A549 treated with Mapracorat at 1 μM for 4 hours (cell line): ENCODE data around the gene USP17L30. TPM values are rescaled to one million over a fixed set of nuclear protein-coding genes. Genes with fewer than 3 reads are reported as not detected.

Source experiments
- total RNA-seq: library from RNA; stranded (reverse); fragments of 200-300 nt; extraction: Qiagen RNA extraction; gene quantifications from 5 replicates; pipeline ENCODE4 v1.2.3, GENCODE V29; 2022

Gene USP17L30, protein sequence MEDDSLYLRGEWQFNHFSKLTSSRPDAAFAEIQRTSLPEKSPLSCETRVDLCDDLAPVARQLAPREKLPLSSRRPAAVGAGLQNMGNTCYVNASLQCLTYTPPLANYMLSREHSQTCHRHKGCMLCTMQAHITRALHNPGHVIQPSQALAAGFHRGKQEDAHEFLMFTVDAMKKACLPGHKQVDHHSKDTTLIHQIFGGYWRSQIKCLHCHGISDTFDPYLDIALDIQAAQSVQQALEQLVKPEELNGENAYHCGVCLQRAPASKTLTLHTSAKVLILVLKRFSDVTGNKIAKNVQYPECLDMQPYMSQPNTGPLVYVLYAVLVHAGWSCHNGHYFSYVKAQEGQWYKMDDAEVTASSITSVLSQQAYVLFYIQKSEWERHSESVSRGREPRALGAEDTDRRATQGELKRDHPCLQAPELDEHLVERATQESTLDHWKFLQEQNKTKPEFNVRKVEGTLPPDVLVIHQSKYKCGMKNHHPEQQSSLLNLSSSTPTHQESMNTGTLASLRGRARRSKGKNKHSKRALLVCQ
- not detected in 5 replicates for total RNA-seq

DNA sequence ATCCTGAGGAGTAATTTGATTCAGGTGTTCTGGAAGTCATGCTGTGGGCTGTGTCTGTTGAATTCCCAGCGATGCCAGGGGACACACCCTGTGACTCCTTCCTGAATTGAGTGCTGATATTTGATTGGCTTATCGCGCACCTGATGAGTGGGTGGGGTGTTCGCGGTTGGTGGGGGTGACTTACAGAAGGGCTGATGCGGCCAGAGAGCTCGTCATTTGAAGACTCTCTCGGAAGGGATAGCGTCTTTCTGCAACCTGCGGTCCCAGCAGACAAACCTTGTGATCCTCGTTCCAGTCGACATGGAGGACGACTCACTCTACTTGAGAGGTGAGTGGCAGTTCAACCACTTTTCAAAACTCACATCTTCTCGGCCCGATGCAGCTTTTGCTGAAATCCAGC lies at the start of gene USP17L30:
USP17L30 (plus strand) TSS at position 301 of the 400 bp plus-strand sequence; CDS start at position 301, 0 bp downstream.

DNA sequence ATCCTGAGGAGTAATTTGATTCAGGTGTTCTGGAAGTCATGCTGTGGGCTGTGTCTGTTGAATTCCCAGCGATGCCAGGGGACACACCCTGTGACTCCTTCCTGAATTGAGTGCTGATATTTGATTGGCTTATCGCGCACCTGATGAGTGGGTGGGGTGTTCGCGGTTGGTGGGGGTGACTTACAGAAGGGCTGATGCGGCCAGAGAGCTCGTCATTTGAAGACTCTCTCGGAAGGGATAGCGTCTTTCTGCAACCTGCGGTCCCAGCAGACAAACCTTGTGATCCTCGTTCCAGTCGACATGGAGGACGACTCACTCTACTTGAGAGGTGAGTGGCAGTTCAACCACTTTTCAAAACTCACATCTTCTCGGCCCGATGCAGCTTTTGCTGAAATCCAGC lies 38.1 kb upstream of the USP17L30 start, which contains the start of gene USP17L24:
USP17L24 (plus strand) TSS at position 301 of the 400 bp plus-strand sequence; CDS start at position 301, 0 bp downstream.

DNA sequence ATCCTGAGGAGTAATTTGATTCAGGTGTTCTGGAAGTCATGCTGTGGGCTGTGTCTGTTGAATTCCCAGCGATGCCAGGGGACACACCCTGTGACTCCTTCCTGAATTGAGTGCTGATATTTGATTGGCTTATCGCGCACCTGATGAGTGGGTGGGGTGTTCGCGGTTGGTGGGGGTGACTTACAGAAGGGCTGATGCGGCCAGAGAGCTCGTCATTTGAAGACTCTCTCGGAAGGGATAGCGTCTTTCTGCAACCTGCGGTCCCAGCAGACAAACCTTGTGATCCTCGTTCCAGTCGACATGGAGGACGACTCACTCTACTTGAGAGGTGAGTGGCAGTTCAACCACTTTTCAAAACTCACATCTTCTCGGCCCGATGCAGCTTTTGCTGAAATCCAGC lies 33.3 kb upstream of the USP17L30 start, which contains the start of gene USP17L25:
USP17L25 (plus strand) TSS at position 301 of the 400 bp plus-strand sequence; CDS start at position 301, 0 bp downstream.

GRCh38 chr4:9334358-9334757 lies 28.6 kb upstream of the USP17L30 start, which contains the start of gene USP17L26:
TSS of gene USP17L26 (plus strand) at chr4:9334658. CDS start at chr4:9334658, 0 bp downstream.

GRCh38 chr4:9339103-9339502 lies 23.8 kb upstream of the USP17L30 start, which contains the start of gene USP17L5:
TSS of gene USP17L5 (plus strand) at chr4:9339403. CDS start at chr4:9339403, 0 bp downstream.

GRCh38 chr4:9343848-9344247 lies 19.1 kb upstream of the USP17L30 start, which contains the start of gene USP17L27:
TSS of gene USP17L27 (plus strand) at chr4:9344148. CDS start at chr4:9344148, 0 bp downstream.

DNA sequence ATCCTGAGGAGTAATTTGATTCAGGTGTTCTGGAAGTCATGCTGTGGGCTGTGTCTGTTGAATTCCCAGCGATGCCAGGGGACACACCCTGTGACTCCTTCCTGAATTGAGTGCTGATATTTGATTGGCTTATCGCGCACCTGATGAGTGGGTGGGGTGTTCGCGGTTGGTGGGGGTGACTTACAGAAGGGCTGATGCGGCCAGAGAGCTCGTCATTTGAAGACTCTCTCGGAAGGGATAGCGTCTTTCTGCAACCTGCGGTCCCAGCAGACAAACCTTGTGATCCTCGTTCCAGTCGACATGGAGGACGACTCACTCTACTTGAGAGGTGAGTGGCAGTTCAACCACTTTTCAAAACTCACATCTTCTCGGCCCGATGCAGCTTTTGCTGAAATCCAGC lies 14.3 kb upstream of the USP17L30 start, which contains the start of gene USP17L28:
USP17L28 (plus strand) TSS at position 301 of the 400 bp plus-strand sequence; CDS start at position 301, 0 bp downstream.

GRCh38 chr4:9353338-9353737 lies 9.6 kb upstream of the USP17L30 start, which contains the start of gene USP17L29:
TSS of gene USP17L29 (plus strand) at chr4:9353638. CDS start at chr4:9353638, 0 bp downstream.

Other genes starting within 250 kb of the USP17L30 start
- not detected in 5 replicates for gene FAM90A26, start 192.7 kb upstream of the USP17L30 start, total RNA-seq
- gene USP17L10, start 152.5 kb upstream of the USP17L30 start, total RNA-seq, result not detected in 5 replicates
- gene USP17L11, start 147.7 kb upstream of the USP17L30 start, total RNA-seq, result not detected in 5 replicates
- not detected in 5 replicates for gene USP17L12, start 143.0 kb upstream of the USP17L30 start, total RNA-seq
- gene USP17L13, start 138.2 kb upstream of the USP17L30 start, total RNA-seq, result not detected in 5 replicates
- gene USP17L15, start 128.7 kb upstream of the USP17L30 start, total RNA-seq, result not detected in 5 replicates
- not detected in 5 replicates for gene USP17L17, start 119.2 kb upstream of the USP17L30 start, total RNA-seq
- not detected in 5 replicates for gene USP17L18, start 114.5 kb upstream of the USP17L30 start, total RNA-seq
- gene USP17L19, start 109.8 kb upstream of the USP17L30 start, total RNA-seq, result not detected in 5 replicates
- gene USP17L20, start 105.0 kb upstream of the USP17L30 start, total RNA-seq, result not detected in 5 replicates
- gene USP17L21, start 100.3 kb upstream of the USP17L30 start, total RNA-seq, result not detected in 5 replicates
- gene USP17L22, start 95.5 kb upstream of the USP17L30 start, total RNA-seq, result not detected in 5 replicates
- gene USP17L24, start 38.0 kb upstream of the USP17L30 start, total RNA-seq, result not detected in 5 replicates
- not detected in 5 replicates for gene USP17L25, start 33.2 kb upstream of the USP17L30 start, total RNA-seq
- not detected in 5 replicates for gene USP17L26, start 28.5 kb upstream of the USP17L30 start, total RNA-seq
- not detected in 5 replicates for gene USP17L5, start 23.7 kb upstream of the USP17L30 start, total RNA-seq
- not detected in 5 replicates for gene USP17L27, start 19.0 kb upstream of the USP17L30 start, total RNA-seq
- not detected in 5 replicates for gene USP17L28, start 14.2 kb upstream of the USP17L30 start, total RNA-seq
- gene USP17L29, start 9.5 kb upstream of the USP17L30 start, total RNA-seq, result not detected in 5 replicates
- gene DEFB131A, start 81.3 kb downstream of the USP17L30 start, total RNA-seq, result not detected in 5 replicates